ENCODE measurements around the gene DOK3.
A peak's percentile ranks its signal among the peaks of the same experiment; 100 is the strongest.

Gene DOK3

GRCh38 chr5:177495243-177496060 is 14.2 kb downstream of the DOK3 start:
- Histone ChIP-seq H3K4me1 (ENCODE audit: control insufficient read depth, insufficient read depth, low read length) (peaks cover 40% of the 10 kb centered on the region), H3K27me3 (ENCODE audit: control insufficient read depth, insufficient read depth, low read length) (peaks cover 16% of the 10 kb centered on the region), H3K9me3 (ENCODE audit: control insufficient read depth, insufficient read depth, low read depth, low read length) (no peaks in the 10 kb centered on the region), H3K36me3 (ENCODE audit: control insufficient read depth, insufficient read depth, low read length) (peaks cover 40% of the 10 kb centered on the region), H3K27ac (ENCODE audit: low read depth, low read length) (peak overlapping the region; percentile 99), H3K9ac (ENCODE audit: low read length) (peak overlapping the region; percentile 98), H3K4me3 (ENCODE audit: low read depth, low read length) (peak overlapping the region; percentile 74)

GRCh38 chr5:177494346-177495195 is 15.1 kb downstream of the DOK3 start:
- Histone ChIP-seq H3K9me3 (ENCODE audit: control insufficient read depth, insufficient read depth, low read depth, low read length) (no peaks in the 10 kb centered on the region), H3K4me3 (ENCODE audit: low read depth, low read length) (peak overlapping the region; percentile 74; the same call in 1 of the 2 replicates), H3K27me3 (ENCODE audit: control insufficient read depth, insufficient read depth, low read length) (peaks cover 14% of the 10 kb centered on the region), H3K27ac (ENCODE audit: low read depth, low read length) (peak overlapping the region; percentile 99), H3K36me3 (ENCODE audit: control insufficient read depth, insufficient read depth, low read length) (peaks cover 48% of the 10 kb centered on the region), H3K9ac (ENCODE audit: low read length) (peak overlapping the region; percentile 98), H3K4me1 (ENCODE audit: control insufficient read depth, insufficient read depth, low read length) (peaks cover 40% of the 10 kb centered on the region)

- Histone ChIP-seq H3K4me3 (ENCODE audit: low read depth, low read length) (no peak overlapping the region), H3K27ac (ENCODE audit: low read depth, low read length) (peak overlapping the region; percentile 25; the same call in 1 of the 2 replicates), H3K9me3 (ENCODE audit: control insufficient read depth, insufficient read depth, low read depth, low read length) (no peaks in the 10 kb centered on the region), H3K27me3 (ENCODE audit: control insufficient read depth, insufficient read depth, low read length) (peaks cover 9% of the 10 kb centered on the region), H3K9ac (ENCODE audit: low read length) (peak overlapping the region; percentile 98), H3K4me1 (ENCODE audit: control insufficient read depth, insufficient read depth, low read length) (peaks cover 39% of the 10 kb centered on the region), H3K36me3 (ENCODE audit: control insufficient read depth, insufficient read depth, low read length) (peaks cover 55% of the 10 kb centered on the region)
Measured at GRCh38 chr5:177493795-177494345, 15.8 kb downstream of the DOK3 start.

- H3K9me3 ChIP-seq (ENCODE audit: control insufficient read depth, insufficient read depth, low read depth, low read length) = no peaks in the 10 kb centered on the region
- H3K4me1 ChIP-seq (ENCODE audit: control insufficient read depth, insufficient read depth, low read length) = peaks cover 31% of the 10 kb centered on the region
- peaks cover 64% of the 10 kb centered on the region for H3K36me3 ChIP-seq (ENCODE audit: control insufficient read depth, insufficient read depth, low read length)
- H3K27ac ChIP-seq (ENCODE audit: low read depth, low read length) = no peak overlapping the region
- H3K9ac ChIP-seq (ENCODE audit: low read length) = no peak overlapping the region
- H3K4me3 ChIP-seq (ENCODE audit: low read depth, low read length) = no peak overlapping the region
- H3K27me3 ChIP-seq (ENCODE audit: control insufficient read depth, insufficient read depth, low read length) = no peaks in the 10 kb centered on the region
Measured at GRCh38 chr5:177492841-177493240, 16.8 kb downstream of the DOK3 start.

DNA sequence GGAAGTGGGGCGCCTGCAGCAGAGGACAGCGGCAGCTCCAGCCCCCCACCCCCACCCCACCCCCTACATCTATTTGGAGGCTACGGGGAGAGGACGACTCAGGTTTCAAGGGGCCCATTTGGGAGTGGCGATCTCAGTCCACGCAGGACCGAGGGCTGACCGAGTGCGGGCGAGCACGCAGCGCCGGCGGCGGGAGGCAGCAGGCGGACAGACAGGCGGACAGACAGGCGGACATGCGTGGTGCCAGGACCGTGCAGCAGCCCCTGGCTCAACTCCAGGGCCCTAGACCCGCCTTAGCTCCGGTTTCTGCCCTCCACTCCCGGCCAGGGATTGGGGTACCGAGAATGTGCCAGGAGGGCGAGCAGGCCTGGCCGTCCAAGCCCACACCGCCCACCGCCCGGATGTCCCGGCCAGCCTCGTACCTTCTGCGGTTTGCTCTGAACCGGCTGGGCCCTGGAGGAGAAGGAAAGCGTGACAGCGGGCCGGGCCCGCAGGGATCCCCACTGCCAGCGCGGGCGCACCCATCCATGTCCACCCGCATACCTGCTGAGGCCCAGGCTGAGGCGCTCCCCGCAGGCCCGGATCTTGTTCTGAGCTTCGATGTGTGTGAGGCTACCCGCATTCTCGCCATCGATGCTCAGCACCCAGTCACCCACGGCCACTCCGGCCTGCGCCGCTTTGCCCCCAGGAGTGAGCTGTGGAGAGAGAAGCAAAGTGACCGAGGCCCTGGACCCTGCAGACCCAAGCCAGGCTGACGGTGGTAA is 17.5 kb downstream of the DOK3 start:
- H3K4me3 ChIP-seq (ENCODE audit: low read depth, low read length) = no peak overlapping the region
- no peak overlapping the region for H3K9ac ChIP-seq (ENCODE audit: low read length)
- no peaks in the 10 kb centered on the region for H3K27me3 ChIP-seq (ENCODE audit: control insufficient read depth, insufficient read depth, low read length)
- H3K4me1 ChIP-seq (ENCODE audit: control insufficient read depth, insufficient read depth, low read length) = peaks cover 31% of the 10 kb centered on the region
- peaks cover 71% of the 10 kb centered on the region for H3K36me3 ChIP-seq (ENCODE audit: control insufficient read depth, insufficient read depth, low read length)
- H3K27ac ChIP-seq (ENCODE audit: low read depth, low read length) = no peak overlapping the region
- no peaks in the 10 kb centered on the region for H3K9me3 ChIP-seq (ENCODE audit: control insufficient read depth, insufficient read depth, low read depth, low read length)

GRCh38 chr5:177491429-177491945 is 18.1 kb downstream of the DOK3 start:
- Histone ChIP-seq H3K4me3 (ENCODE audit: low read depth, low read length) (no peak overlapping the region), H3K27me3 (ENCODE audit: control insufficient read depth, insufficient read depth, low read length) (no peaks in the 10 kb centered on the region), H3K9ac (ENCODE audit: low read length) (no peak overlapping the region), H3K36me3 (ENCODE audit: control insufficient read depth, insufficient read depth, low read length) (peaks cover 75% of the 10 kb centered on the region), H3K4me1 (ENCODE audit: control insufficient read depth, insufficient read depth, low read length) (peaks cover 30% of the 10 kb centered on the region), H3K27ac (ENCODE audit: low read depth, low read length) (peak overlapping the region; percentile 28; the same call in 1 of the 2 replicates), H3K9me3 (ENCODE audit: control insufficient read depth, insufficient read depth, low read depth, low read length) (no peaks in the 10 kb centered on the region)

DNA sequence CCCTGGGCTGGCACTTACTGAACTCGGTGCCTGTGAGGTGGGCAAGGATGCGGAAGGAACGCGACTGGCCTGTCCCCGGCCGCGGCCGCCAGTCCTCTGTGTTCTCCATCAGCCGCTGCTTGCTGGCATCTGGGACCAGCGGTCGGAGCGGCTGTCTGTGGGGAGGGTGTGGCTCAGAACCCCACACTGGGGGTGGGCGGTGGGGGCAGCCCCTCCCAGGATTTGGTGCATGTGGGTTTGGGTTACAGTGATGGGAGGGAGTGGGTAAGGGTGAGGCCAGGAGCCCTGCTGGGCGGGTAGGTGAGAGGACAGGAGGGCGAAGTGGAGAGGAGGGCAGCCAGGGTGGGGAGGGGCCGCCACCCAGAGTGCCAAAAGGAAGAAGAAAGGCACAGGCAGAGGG is 18.6 kb downstream of the DOK3 start:
- peaks cover 79% of the 10 kb centered on the region for H3K36me3 ChIP-seq (ENCODE audit: control insufficient read depth, insufficient read depth, low read length)
- peak overlapping the region; percentile 28; the same call in 1 of the 2 replicates for H3K27ac ChIP-seq (ENCODE audit: low read depth, low read length)
- no peaks in the 10 kb centered on the region for H3K27me3 ChIP-seq (ENCODE audit: control insufficient read depth, insufficient read depth, low read length)
- no peak overlapping the region for H3K9ac ChIP-seq (ENCODE audit: low read length)
- no peak overlapping the region for H3K4me3 ChIP-seq (ENCODE audit: low read depth, low read length)
- H3K4me1 ChIP-seq (ENCODE audit: control insufficient read depth, insufficient read depth, low read length) = peaks cover 25% of the 10 kb centered on the region
- no peaks in the 10 kb centered on the region for H3K9me3 ChIP-seq (ENCODE audit: control insufficient read depth, insufficient read depth, low read depth, low read length)

- H3K27ac ChIP-seq (ENCODE audit: low read depth, low read length) = no peak overlapping the region; the same call in 1 of the 2 replicates
- no peaks in the 10 kb centered on the region for H3K9me3 ChIP-seq (ENCODE audit: control insufficient read depth, insufficient read depth, low read depth, low read length)
- peaks cover 80% of the 10 kb centered on the region for H3K36me3 ChIP-seq (ENCODE audit: control insufficient read depth, insufficient read depth, low read length)
- H3K9ac ChIP-seq (ENCODE audit: low read length) = no peak overlapping the region
- H3K27me3 ChIP-seq (ENCODE audit: control insufficient read depth, insufficient read depth, low read length) = no peaks in the 10 kb centered on the region
- H3K4me3 ChIP-seq (ENCODE audit: low read depth, low read length) = no peak overlapping the region
- peaks cover 20% of the 10 kb centered on the region for H3K4me1 ChIP-seq (ENCODE audit: control insufficient read depth, insufficient read depth, low read length)
Measured at GRCh38 chr5:177490311-177490991, 19.2 kb downstream of the DOK3 start.

- H3K4me3 ChIP-seq (ENCODE audit: low read depth, low read length) = no peak overlapping the region
- H3K27me3 ChIP-seq (ENCODE audit: control insufficient read depth, insufficient read depth, low read length) = no peaks in the 10 kb centered on the region
- H3K9ac ChIP-seq (ENCODE audit: low read length) = no peak overlapping the region
- no peaks in the 10 kb centered on the region for H3K9me3 ChIP-seq (ENCODE audit: control insufficient read depth, insufficient read depth, low read depth, low read length)
- H3K36me3 ChIP-seq (ENCODE audit: control insufficient read depth, insufficient read depth, low read length) = peaks cover 89% of the 10 kb centered on the region
- H3K27ac ChIP-seq (ENCODE audit: low read depth, low read length) = no peak overlapping the region
- H3K4me1 ChIP-seq (ENCODE audit: control insufficient read depth, insufficient read depth, low read length) = peaks cover 9% of the 10 kb centered on the region
Measured at GRCh38 chr5:177489119-177489716, 20.4 kb downstream of the DOK3 start.

All from HUES6 (cell line).